Trophoblast cell (in vitro differentiated cells and primary cell): ENCODE results near the gene TNIK.

Source experiments
- DNase-seq, 2 donors: peaks; one replicate each; pipeline ENCODE4 v3.0.0-alpha.2; 2016
- H2AFZ ChIP-seq: 2 replicates; pipeline ENCODE4 v1.6.1; 2013; ENCODE audit warnings: low read length, moderate library complexity, mild to moderate bottlenecking; ENCODE audit not compliant: insufficient read depth, poor library complexity
- H2AK5ac ChIP-seq: 2 replicates; pipeline ENCODE4 v1.6.1; 2013; ENCODE audit warnings: mild to moderate bottlenecking, low read length
- H2BK120ac ChIP-seq: 2 replicates; pipeline ENCODE4 v1.6.1; 2013; ENCODE audit warnings: low read length, mild to moderate bottlenecking, moderate library complexity; ENCODE audit not compliant: insufficient read depth, poor library complexity
- H2BK12ac ChIP-seq: 2 replicates; pipeline ENCODE4 v1.6.1; 2013; ENCODE audit warnings: mild to moderate bottlenecking, low read length, moderate library complexity
- H2BK5ac ChIP-seq: 2 replicates; pipeline ENCODE4 v1.6.1; 2013; ENCODE audit warnings: low read length, low read depth, moderate library complexity, mild to moderate bottlenecking; ENCODE audit not compliant: poor library complexity
- H3K14ac ChIP-seq: 2 replicates; pipeline ENCODE4 v1.6.1; 2013; ENCODE audit warnings: mild to moderate bottlenecking, low read length
- H3K18ac ChIP-seq: 2 replicates; pipeline ENCODE4 v1.6.1; 2013; ENCODE audit warnings: mild to moderate bottlenecking, low read length
- H3K23ac ChIP-seq: 2 replicates; pipeline ENCODE4 v1.6.1; 2013; ENCODE audit warnings: low read length
- H3K27ac ChIP-seq: 2 replicates; pipeline ENCODE4 v1.5.1; 2013; ENCODE audit warnings: low read depth, mild to moderate bottlenecking, inconsistent platforms, low read length, moderate library complexity
- H3K27me3 ChIP-seq: 2 replicates; pipeline ENCODE4 v1.6.1; 2013; ENCODE audit warnings: inconsistent platforms, mild to moderate bottlenecking, low read length, moderate library complexity; ENCODE audit not compliant: insufficient read depth
- H3K36me3 ChIP-seq, 2 experiments: 1 replicate in 1 of 2; 2 replicates in 1 of 2; pipeline ENCODE4 v1.6.1; 2013; ENCODE audit warnings: low read length in 2 of 2, mild to moderate bottlenecking in 2 of 2, moderate library complexity in 1 of 2; ENCODE audit not compliant: insufficient read depth in 2 of 2, control insufficient read depth in 1 of 2
- H3K4ac ChIP-seq: 2 replicates; pipeline ENCODE4 v1.6.1; 2013; ENCODE audit warnings: low read depth, mild to moderate bottlenecking, low read length, moderate library complexity
- H3K4me1 ChIP-seq, 2 experiments: 1 replicate in 1 of 2; 2 replicates in 1 of 2; pipeline ENCODE4 v1.6.1; 2013; ENCODE audit warnings: low read length in 2 of 2, mild to moderate bottlenecking in 2 of 2, moderate library complexity in 1 of 2; ENCODE audit not compliant: insufficient read depth in 2 of 2, control insufficient read depth in 1 of 2
- H3K4me2 ChIP-seq: 2 replicates; pipeline ENCODE4 v1.6.1; 2013; ENCODE audit warnings: inconsistent platforms, mild to moderate bottlenecking, low read length, moderate library complexity
- H3K4me3 ChIP-seq: 2 replicates; pipeline ENCODE4 v1.5.1; 2013; ENCODE audit warnings: mild to moderate bottlenecking, low read depth, low read length, inconsistent platforms
- H3K79me1 ChIP-seq: one replicate; pipeline ENCODE4 v1.6.1; 2013; ENCODE audit warnings: low read length
- H3K79me2 ChIP-seq: 2 replicates; pipeline ENCODE4 v1.6.1; 2013; ENCODE audit warnings: low read length, mild to moderate bottlenecking; ENCODE audit not compliant: control insufficient read depth, insufficient read depth, poor library complexity
- H3K9ac ChIP-seq: 2 replicates; pipeline ENCODE4 v1.6.1; 2013; ENCODE audit warnings: mild to moderate bottlenecking, low read length
- H3K9me3 ChIP-seq: 2 replicates; pipeline ENCODE4 v1.6.1; 2013; ENCODE audit warnings: low read depth, mild to moderate bottlenecking, control low read depth, inconsistent platforms, low read length; ENCODE audit not compliant: insufficient read depth
- H4K12ac ChIP-seq: 2 replicates; pipeline ENCODE4 v1.6.1; 2013; ENCODE audit warnings: low read depth, mild to moderate bottlenecking, low read length, moderate library complexity
- H4K8ac ChIP-seq: 2 replicates; pipeline ENCODE4 v1.6.1; 2013; ENCODE audit warnings: low read depth, mild to moderate bottlenecking, low read length, moderate library complexity
- H4K91ac ChIP-seq: one replicate; pipeline ENCODE4 v1.6.1; 2013; ENCODE audit warnings: low read depth, mild to moderate bottlenecking, low read length, moderate library complexity
- WGBS: extraction: QIAGEN DNeasy Blood & Tissue Kit; methylation state at CpG from one replicate; pipeline ENCODE4 v1.1.7; 2013; ENCODE audit warnings: missing lambda C conversion rate; ENCODE audit not compliant: insufficient read length, insufficient coverage; ENCODE audit errors: extremely low coverage; 5-methylcytosine and 5-hydroxymethylcytosine counted together

TNIK gene

GRCh38 chr3:171380711-171381425 lies 79.3 kb downstream of the TNIK start:
- no peak overlapping the region for H3K18ac ChIP-seq
- no peak overlapping the region for H3K27ac ChIP-seq

GRCh38 chr3:171379961-171380483 lies 80.2 kb downstream of the TNIK start:
- Histone ChIP-seq H2BK5ac (no peak overlapping the region), H3K23ac (no peak overlapping the region), H3K9ac (no peak overlapping the region), H3K4me3 (no peak overlapping the region), H3K4ac (no peak overlapping the region), H3K9me3 (no peaks in the 10 kb centered on the region), H3K79me1 (no peaks in the 10 kb centered on the region), H2AK5ac (no peak overlapping the region), H3K18ac (no peak overlapping the region), H2AFZ (no peak overlapping the region), H4K8ac (no peak overlapping the region), H4K12ac (no peak overlapping the region), H3K4me1 (peaks cover 6 to 11% of the 10 kb centered on the region in 2 experiments), H3K27me3 (no peaks in the 10 kb centered on the region), H2BK12ac (no peak overlapping the region), H2BK120ac (no peak overlapping the region), H3K36me3 (no peaks in the 10 kb centered on the region), H4K91ac (no peak overlapping the region), H3K14ac (no peak overlapping the region), H3K27ac (no peak overlapping the region), H3K4me2 (no peak overlapping the region), H3K79me2 (no peaks in the 10 kb centered on the region)
- DNase-seq = peak; percentile 67 to 87
- WGBS = no CpG with 5 or more reads among the region's 8 CpGs

More at GRCh38 chr3:171380711-171381425, 79.3 kb downstream of the TNIK start:
- no peak overlapping the region for H4K12ac ChIP-seq
- H3K79me2 ChIP-seq = no peaks in the 10 kb centered on the region
- no peak overlapping the region for H2BK120ac ChIP-seq
- H2AFZ ChIP-seq = no peak overlapping the region
- H4K91ac ChIP-seq = no peak overlapping the region
- H2AK5ac ChIP-seq = no peak overlapping the region
- H2BK5ac ChIP-seq = no peak overlapping the region
- H3K9ac ChIP-seq = no peak overlapping the region
- no CpG with 5 or more reads among the region's 3 CpGs for WGBS
- H3K23ac ChIP-seq = no peak overlapping the region
- H3K9me3 ChIP-seq = no peaks in the 10 kb centered on the region
- no peaks in the 10 kb centered on the region for H3K36me3 ChIP-seq
- no peak overlapping the region for H3K4me3 ChIP-seq
- H3K4me1 ChIP-seq = peaks cover 6 to 11% of the 10 kb centered on the region in 2 experiments
- no peak overlapping the region for H4K8ac ChIP-seq
- no peak overlapping the region for H3K4ac ChIP-seq
- no peak overlapping the region for H3K4me2 ChIP-seq
- no peaks in the 10 kb centered on the region for H3K27me3 ChIP-seq
- H2BK12ac ChIP-seq = no peak overlapping the region
- no peaks in the 10 kb centered on the region for H3K79me1 ChIP-seq
- no peak for DNase-seq
- no peak overlapping the region for H3K14ac ChIP-seq

GRCh38 chr3:171379281-171379680 lies 80.9 kb downstream of the TNIK start:
- DNase-seq = peak in 1 of 2 donors; percentile 56
- H3K9me3 ChIP-seq = no peaks in the 10 kb centered on the region
- no peaks in the 10 kb centered on the region for H3K79me2 ChIP-seq
- H3K9ac ChIP-seq = no peak overlapping the region
- no peak overlapping the region for H2AK5ac ChIP-seq
- no peak overlapping the region for H4K12ac ChIP-seq
- no peak overlapping the region for H2BK12ac ChIP-seq
- no peak overlapping the region for H4K91ac ChIP-seq
- H2BK120ac ChIP-seq = no peak overlapping the region
- no peak overlapping the region for H3K4me2 ChIP-seq
- peaks cover 6 to 11% of the 10 kb centered on the region in 2 experiments for H3K4me1 ChIP-seq
- no peak overlapping the region for H3K27ac ChIP-seq
- H3K27me3 ChIP-seq = no peaks in the 10 kb centered on the region
- H4K8ac ChIP-seq = no peak overlapping the region
- H3K36me3 ChIP-seq = no peaks in the 10 kb centered on the region
- H2AFZ ChIP-seq = no peak overlapping the region
- H3K14ac ChIP-seq = no peak overlapping the region
- no peak overlapping the region for H3K23ac ChIP-seq
- no peaks in the 10 kb centered on the region for H3K79me1 ChIP-seq
- no peak overlapping the region for H3K4ac ChIP-seq
- no peak overlapping the region for H3K18ac ChIP-seq
- no peak overlapping the region for H3K4me3 ChIP-seq
- H2BK5ac ChIP-seq = no peak overlapping the region
- no CpG with 5 or more reads among the region's 1 CpG for WGBS

GRCh38 chr3:171378586-171378985 lies 81.6 kb downstream of the TNIK start:
- no peak overlapping the region for H2AFZ ChIP-seq
- H3K4me2 ChIP-seq = no peak overlapping the region
- no peak overlapping the region for H3K4me3 ChIP-seq
- no peak for DNase-seq
- H3K27ac ChIP-seq = no peak overlapping the region
- no peak overlapping the region for H2BK5ac ChIP-seq
- H3K36me3 ChIP-seq = no peaks in the 10 kb centered on the region
- H4K8ac ChIP-seq = no peak overlapping the region
- no peak overlapping the region for H3K14ac ChIP-seq
- no peak overlapping the region for H2AK5ac ChIP-seq
- no peak overlapping the region for H3K18ac ChIP-seq
- H4K12ac ChIP-seq = no peak overlapping the region
- peaks cover 6 to 11% of the 10 kb centered on the region in 2 experiments for H3K4me1 ChIP-seq
- H3K9ac ChIP-seq = no peak overlapping the region
- H2BK120ac ChIP-seq = no peak overlapping the region
- H3K79me1 ChIP-seq = no peaks in the 10 kb centered on the region
- no peak overlapping the region for H3K4ac ChIP-seq
- no peak overlapping the region for H2BK12ac ChIP-seq
- no peaks in the 10 kb centered on the region for H3K79me2 ChIP-seq
- H3K27me3 ChIP-seq = no peaks in the 10 kb centered on the region
- WGBS = no CpG with 5 or more reads among the region's 5 CpGs
- H3K9me3 ChIP-seq = no peaks in the 10 kb centered on the region
- H3K23ac ChIP-seq = no peak overlapping the region
- H4K91ac ChIP-seq = no peak overlapping the region
